HFFc6 (cell line): ENCODE measurements around the gene PDZRN4. TPM values are rescaled to one million over a fixed set of nuclear protein-coding genes. Genes with fewer than 3 reads are reported as not detected.

Source experiments
- DNase-seq: peaks from one replicate; pipeline ENCODE4 v3.0.0-alpha.2; 2018
- H3K27ac Mint-ChIP-seq: 2 replicates; pipeline ENCODE4 v1.8.0; 2020; ENCODE audit warnings: mild to moderate bottlenecking, mixed read lengths
- H3K27me3 Mint-ChIP-seq: 2 replicates; pipeline ENCODE4 v1.8.0; 2021; ENCODE audit warnings: mild to moderate bottlenecking, moderate library complexity, mixed read lengths; ENCODE audit not compliant: insufficient read depth
- H3K36me3 Mint-ChIP-seq: 2 replicates; pipeline ENCODE4 v1.8.0; 2021; ENCODE audit warnings: low read depth, mixed read lengths
- H3K4me1 Mint-ChIP-seq: 2 replicates; pipeline ENCODE4 v1.8.0; 2020; ENCODE audit warnings: low read depth, mixed read lengths
- H3K4me3 Mint-ChIP-seq: 2 replicates; pipeline ENCODE4 v1.8.0; 2020; ENCODE audit warnings: mild to moderate bottlenecking, moderate library complexity, mixed read lengths
- H3K9me3 Mint-ChIP-seq: 2 replicates; pipeline ENCODE4 v1.8.0; 2020; ENCODE audit warnings: mild to moderate bottlenecking, mixed read lengths
- total RNA-seq, 6 experiments: library from RNA; stranded (reverse); fragmentation: NEBNext Ultra II Directional; extraction: Animal tissue kit (Norgen Biotek cat#: 25700); gene quantifications; 2 replicates in 1 of 6; 3 replicates in 5 of 6; pipeline ENCODE4 v1.2.3, GENCODE V29; 2021
- TF ChIP-seq, protein P1 (sequence below): fragments of 200-600 bp; sonication (generic); IDR thresholded peaks from 2 replicates; pipeline ENCODE4 v1.5.0; 2021; ENCODE audit warnings: antibody characterized with exemption, mild to moderate bottlenecking

PDZRN4 gene
- total RNA-seq, 6 experiments from 2014 or later: not detected

DNA sequence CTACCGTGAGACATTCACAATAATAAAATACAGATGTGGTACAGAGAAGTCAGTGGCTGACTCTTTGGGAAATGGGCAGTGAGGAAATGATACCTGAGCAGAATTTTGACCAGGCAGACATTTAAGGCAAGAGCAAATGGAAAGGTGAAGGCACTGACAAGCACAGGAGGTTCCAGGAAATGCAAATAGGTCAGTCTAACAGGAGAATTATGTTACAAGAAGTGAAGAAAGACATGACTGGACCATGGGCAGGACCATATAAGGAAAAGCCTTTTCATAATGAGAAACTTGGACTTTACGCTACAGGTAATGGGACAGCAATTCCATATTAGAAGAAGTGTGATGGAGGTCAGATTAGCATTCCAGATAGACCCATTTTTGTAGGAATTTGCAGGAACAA is 338.9 kb downstream of the PDZRN4 start:
- H3K9me3 Mint-ChIP-seq: no peaks in the 10 kb centered on the region
- H3K27ac Mint-ChIP-seq: no peak overlapping the region
- peaks cover 27% of the 10 kb centered on the region for H3K4me1 Mint-ChIP-seq
- TF ChIP-seq, protein P1, sequence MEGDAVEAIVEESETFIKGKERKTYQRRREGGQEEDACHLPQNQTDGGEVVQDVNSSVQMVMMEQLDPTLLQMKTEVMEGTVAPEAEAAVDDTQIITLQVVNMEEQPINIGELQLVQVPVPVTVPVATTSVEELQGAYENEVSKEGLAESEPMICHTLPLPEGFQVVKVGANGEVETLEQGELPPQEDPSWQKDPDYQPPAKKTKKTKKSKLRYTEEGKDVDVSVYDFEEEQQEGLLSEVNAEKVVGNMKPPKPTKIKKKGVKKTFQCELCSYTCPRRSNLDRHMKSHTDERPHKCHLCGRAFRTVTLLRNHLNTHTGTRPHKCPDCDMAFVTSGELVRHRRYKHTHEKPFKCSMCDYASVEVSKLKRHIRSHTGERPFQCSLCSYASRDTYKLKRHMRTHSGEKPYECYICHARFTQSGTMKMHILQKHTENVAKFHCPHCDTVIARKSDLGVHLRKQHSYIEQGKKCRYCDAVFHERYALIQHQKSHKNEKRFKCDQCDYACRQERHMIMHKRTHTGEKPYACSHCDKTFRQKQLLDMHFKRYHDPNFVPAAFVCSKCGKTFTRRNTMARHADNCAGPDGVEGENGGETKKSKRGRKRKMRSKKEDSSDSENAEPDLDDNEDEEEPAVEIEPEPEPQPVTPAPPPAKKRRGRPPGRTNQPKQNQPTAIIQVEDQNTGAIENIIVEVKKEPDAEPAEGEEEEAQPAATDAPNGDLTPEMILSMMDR: no peak
- no peaks in the 10 kb centered on the region for H3K36me3 Mint-ChIP-seq
- no peaks in the 10 kb centered on the region for H3K27me3 Mint-ChIP-seq
- no peak overlapping the region for H3K4me3 Mint-ChIP-seq
- DNase-seq: no peak

DNA sequence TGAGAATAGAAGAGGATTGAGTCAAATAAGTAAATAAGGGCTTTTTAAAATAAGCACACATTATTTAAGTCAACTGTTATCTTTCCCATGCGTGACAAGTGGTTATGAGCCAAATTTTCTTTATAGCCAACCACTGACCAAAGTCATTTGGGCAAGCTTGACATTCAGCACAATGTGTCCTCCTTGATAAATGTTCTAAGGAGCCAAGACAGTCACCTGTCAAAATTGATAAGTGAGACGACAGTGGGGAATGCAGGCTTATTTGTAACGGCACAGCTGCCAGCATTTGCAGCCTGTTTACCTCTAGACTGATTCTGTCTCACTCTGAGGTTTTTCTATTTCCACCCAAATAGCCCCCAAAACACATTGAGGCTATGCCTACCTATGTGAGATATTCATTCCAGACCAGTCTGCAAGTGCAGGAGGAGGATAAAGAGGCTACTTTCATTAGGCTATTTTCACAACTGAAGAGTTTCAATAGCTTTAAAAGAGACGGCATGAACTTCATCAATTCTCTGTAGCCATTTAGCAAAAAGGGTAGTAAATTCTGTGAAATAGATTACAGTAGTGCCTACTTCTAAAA is 339.5 kb downstream of the PDZRN4 start:
- Mint-ChIP-seq H3K36me3 (no peaks in the 10 kb centered on the region), H3K4me3 (no peak overlapping the region), H3K27me3 (peaks cover 1% of the 10 kb centered on the region; the same call in 1 of the 2 replicates), H3K27ac (no peak overlapping the region), H3K9me3 (no peaks in the 10 kb centered on the region), H3K4me1 (peaks cover 26% of the 10 kb centered on the region)
- TF ChIP-seq, protein P1: no peak
- DNase-seq: no peak

DNA sequence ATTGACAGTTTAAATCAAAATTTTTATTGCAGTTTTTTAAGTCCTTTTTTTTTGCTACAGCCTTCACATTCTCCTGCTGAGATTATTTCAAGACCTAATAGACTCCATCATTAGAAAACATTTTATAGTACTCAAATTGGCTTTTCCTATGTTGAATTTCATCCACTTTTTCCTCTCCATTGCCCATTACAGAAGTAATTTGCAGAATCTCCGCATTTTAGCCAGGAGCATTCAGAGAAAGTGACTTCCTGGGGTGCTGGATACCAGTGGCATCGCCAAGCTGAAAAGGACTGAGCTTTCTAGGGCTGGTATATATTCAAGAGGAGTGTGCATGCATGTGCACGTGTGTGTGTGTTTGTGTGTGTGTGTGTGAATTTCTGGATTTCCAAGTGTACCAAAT is 340.8 kb downstream of the PDZRN4 start:
- no peak for DNase-seq
- Mint-ChIP-seq H3K36me3 (no peaks in the 10 kb centered on the region), H3K27ac (no peak overlapping the region), H3K9me3 (no peaks in the 10 kb centered on the region), H3K27me3 (peaks cover 1% of the 10 kb centered on the region; the same call in 1 of the 2 replicates), H3K4me1 (peaks cover 22% of the 10 kb centered on the region), H3K4me3 (no peak overlapping the region)
- TF ChIP-seq, protein P1: no peak

DNA sequence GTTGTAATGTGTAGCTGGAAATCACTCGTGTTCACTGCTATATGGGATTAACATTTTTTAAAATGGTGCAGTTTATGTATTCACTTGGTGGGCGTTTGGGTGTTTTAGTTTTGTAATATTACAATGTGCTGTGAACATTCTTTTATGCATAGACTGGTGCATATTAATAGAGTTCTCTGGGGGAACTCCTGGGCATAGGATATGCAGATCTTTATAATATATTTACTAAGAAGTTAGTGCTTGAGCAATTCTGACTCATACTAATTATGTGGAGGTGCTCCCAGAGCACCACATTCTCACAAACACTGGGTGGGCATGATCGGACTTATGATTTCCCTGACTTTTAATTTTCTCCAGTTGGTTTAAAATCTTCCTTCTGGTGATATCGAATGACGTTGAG is 342.3 kb downstream of the PDZRN4 start:
- Mint-ChIP-seq H3K27ac (no peak overlapping the region), H3K27me3 (peaks cover 1% of the 10 kb centered on the region; the same call in 1 of the 2 replicates), H3K4me3 (no peak overlapping the region), H3K4me1 (peaks cover 22% of the 10 kb centered on the region), H3K36me3 (no peaks in the 10 kb centered on the region), H3K9me3 (no peaks in the 10 kb centered on the region)
- DNase-seq: no peak
- TF ChIP-seq, protein P1: no peak

DNA sequence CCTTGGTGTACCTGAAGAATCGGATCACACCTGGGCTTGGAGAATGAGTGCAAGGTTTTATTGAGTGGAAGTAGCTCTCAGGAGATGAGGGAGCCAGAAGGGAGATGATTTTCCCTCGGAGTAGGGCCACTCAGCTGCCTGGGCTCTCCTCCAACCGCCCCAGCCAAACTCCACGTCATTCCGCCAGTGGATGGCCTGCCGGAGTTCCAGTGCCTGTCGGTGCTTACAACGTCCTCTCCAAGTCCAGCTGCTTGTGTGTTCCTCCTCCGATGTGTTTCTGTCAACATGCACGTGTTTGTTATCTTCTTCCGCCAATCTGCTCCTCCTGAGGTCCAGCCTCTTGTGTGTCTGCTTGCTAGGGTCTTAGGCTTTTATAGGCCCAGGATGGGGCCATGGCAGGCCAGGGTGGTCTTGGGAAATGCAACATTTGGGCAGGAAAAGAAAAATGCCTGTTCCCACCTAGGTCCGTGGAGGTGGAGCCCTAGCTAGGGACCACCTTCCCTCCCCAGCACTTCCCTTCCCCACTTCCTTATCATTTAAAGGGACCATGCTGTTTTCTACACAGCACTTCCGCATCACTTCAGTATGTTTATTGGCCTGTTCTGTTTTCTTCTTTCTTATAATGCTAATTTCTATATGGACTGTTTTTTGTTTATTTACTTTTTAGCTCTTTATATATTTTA is 343.2 kb downstream of the PDZRN4 start:
- no peak overlapping the region for H3K4me3 Mint-ChIP-seq
- H3K36me3 Mint-ChIP-seq: no peaks in the 10 kb centered on the region
- DNase-seq: no peak
- no peak overlapping the region for H3K27ac Mint-ChIP-seq
- TF ChIP-seq, protein P1: no peak
- H3K27me3 Mint-ChIP-seq: peaks cover 1% of the 10 kb centered on the region; the same call in 1 of the 2 replicates
- no peaks in the 10 kb centered on the region for H3K9me3 Mint-ChIP-seq
- H3K4me1 Mint-ChIP-seq: peaks cover 22% of the 10 kb centered on the region
